Fibroblast of skin of abdomen (primary cell): ENCODE data around the gene FOXM1.
"Not testable (repeated sequence)": the region's sequence is repeated elsewhere in the genome, so short reads cannot be mapped to it uniquely, and the experiment has no call there.

Experiments
- DNase-seq: peaks from one replicate; pipeline ENCODE4 v3.0.0-alpha.2; 2013

FOXM1 gene

GRCh38 chr12:2877953-2878732 lies 1.2 kb upstream of the FOXM1 start:
- peak; percentile 36 for DNase-seq

- DNase-seq, result no peak
Measured at GRCh38 chr12:2876431-2877046, 435 bp downstream of the FOXM1 start.

GRCh38 chr12:2868986-2869632 lies 7.9 kb downstream of the FOXM1 start:
- peak; percentile 16 for DNase-seq

- DNase-seq, result no peak
Measured at GRCh38 chr12:2864198-2864597, 12.8 kb downstream of the FOXM1 start.

- not testable (repeated sequence) for DNase-seq
Measured at GRCh38 chr12:2863402-2863801, 13.6 kb downstream of the FOXM1 start.

- no peak for DNase-seq
Measured at GRCh38 chr12:2862876-2863275, 14.1 kb downstream of the FOXM1 start.

- DNase-seq, result no peak
Measured at GRCh38 chr12:2860170-2860569, 16.8 kb downstream of the FOXM1 start.

- DNase-seq, result no peak
Measured at GRCh38 chr12:2858944-2859421, 18.0 kb downstream of the FOXM1 start.

- no peak for DNase-seq
Measured at GRCh38 chr12:2858334-2858733, 18.6 kb downstream of the FOXM1 start.

- DNase-seq, result no peak
Measured at GRCh38 chr12:2857576-2857975, 19.4 kb downstream of the FOXM1 start.

- DNase-seq, result no peak
Measured at GRCh38 chr12:2857021-2857431, 19.9 kb downstream of the FOXM1 start, which contains the start of gene TEX52. Gene TEX52, minus strand, starts transcription at chr12:2857039. Its CDS starts 13 bp downstream, at chr12:2857026.

GRCh38 chr12:2856051-2856450 lies 20.9 kb downstream of the FOXM1 start:
- DNase-seq, result no peak

GRCh38 chr12:2855546-2855945 lies 21.4 kb downstream of the FOXM1 start:
- DNase-seq, result no peak

- DNase-seq, result no peak
Measured at GRCh38 chr12:2854669-2855453, 22.1 kb downstream of the FOXM1 start.

GRCh38 chr12:2853626-2854025 lies 23.3 kb downstream of the FOXM1 start:
- peak; percentile 80 for DNase-seq

- DNase-seq, result no peak
Measured at GRCh38 chr12:2851931-2852330, 25.0 kb downstream of the FOXM1 start.

GRCh38 chr12:2845280-2845679 lies 31.7 kb downstream of the FOXM1 start:
- DNase-seq, result peak; percentile 75

GRCh38 chr12:2844786-2845185 lies 32.2 kb downstream of the FOXM1 start:
- peak; percentile 29 for DNase-seq

- no peak for DNase-seq
Measured at GRCh38 chr12:2842948-2843347, 34.0 kb downstream of the FOXM1 start.

- no peak for DNase-seq
Measured at GRCh38 chr12:2841056-2841650, 35.8 kb downstream of the FOXM1 start.

GRCh38 chr12:2836574-2836973 lies 40.4 kb downstream of the FOXM1 start:
- DNase-seq, result no peak

- no peak for DNase-seq
Measured at GRCh38 chr12:2835691-2836403, 41.1 kb downstream of the FOXM1 start.
